GM11168 (cell line): ENCODE results near the gene ACRV1.

Source experiments
- in situ Hi-C: fragments of 300-500 bp; cut with MboI; formaldehyde crosslinking; loops from one replicate; pipeline ENCODE4 v1.12.0; 2022; ENCODE audit warnings: low sequenced_read_pairs; ENCODE audit not compliant: unreplicated experiment

The ACRV1 gene

GRCh38 chr11:125680747-125681146 lies at the start of gene ACRV1:
Gene ACRV1 (minus strand): TSS chr11:125680847. CDS start chr11:125680780, 67 bp downstream.
- in situ Hi-C loops, result no loop called here

- in situ Hi-C loops, result no loop called here
Measured at GRCh38 chr11:125728969-125729368, 48.3 kb upstream of the ACRV1 start.

GRCh38 chr11:125724125-125724524 lies 43.5 kb upstream of the ACRV1 start:
- in situ Hi-C loops, result loop anchor here (25.0 kb wide), 1 partner anchor 138 kb away; no protein-coding TSS in a partner anchor

GRCh38 chr11:125720781-125721180 lies 40.1 kb upstream of the ACRV1 start:
- in situ Hi-C loops, result loop anchor here (25.0 kb wide), 1 partner anchor 142 kb away; no protein-coding TSS in a partner anchor

- in situ Hi-C loops, result loop anchor here (25.0 kb wide), 1 partner anchor 158 kb away; no protein-coding TSS in a partner anchor
Measured at GRCh38 chr11:125704686-125705085, 24.0 kb upstream of the ACRV1 start.

GRCh38 chr11:125701858-125702621 lies 21.4 kb upstream of the ACRV1 start:
- in situ Hi-C loops, result loop anchor here (25.0 kb wide), 1 partner anchor 160 kb away; no protein-coding TSS in a partner anchor

- in situ Hi-C loops, result loop anchor here (25.0 kb wide), 1 partner anchor 161 kb away; no protein-coding TSS in a partner anchor
Measured at GRCh38 chr11:125701018-125701610, 20.5 kb upstream of the ACRV1 start.

- in situ Hi-C loops, result no loop called here
Measured at GRCh38 chr11:125694951-125695350, 14.3 kb upstream of the ACRV1 start.

- in situ Hi-C loops, result no loop called here
Measured at GRCh38 chr11:125692887-125693286, 12.2 kb upstream of the ACRV1 start.

- in situ Hi-C loops, result no loop called here
Measured at GRCh38 chr11:125690006-125690405, 9.4 kb upstream of the ACRV1 start.

GRCh38 chr11:125689274-125689859 lies 8.7 kb upstream of the ACRV1 start:
- in situ Hi-C loops, result no loop called here

- in situ Hi-C loops, result no loop called here
Measured at GRCh38 chr11:125688632-125689031, 8.0 kb upstream of the ACRV1 start.

GRCh38 chr11:125688066-125688465 lies 7.4 kb upstream of the ACRV1 start:
- in situ Hi-C loops, result no loop called here

- in situ Hi-C loops, result no loop called here
Measured at GRCh38 chr11:125685228-125685627, 4.6 kb upstream of the ACRV1 start.

GRCh38 chr11:125679837-125680236 lies 810 bp downstream of the ACRV1 start:
- in situ Hi-C loops, result no loop called here

GRCh38 chr11:125679397-125679796 lies 1.2 kb downstream of the ACRV1 start:
- in situ Hi-C loops, result no loop called here

GRCh38 chr11:125675196-125675595 lies 5.5 kb downstream of the ACRV1 start:
- in situ Hi-C loops, result no loop called here

GRCh38 chr11:125674210-125674609 lies 6.4 kb downstream of the ACRV1 start:
- in situ Hi-C loops, result no loop called here

- in situ Hi-C loops, result no loop called here
Measured at GRCh38 chr11:125671561-125671960, 9.1 kb downstream of the ACRV1 start.

- in situ Hi-C loops, result no loop called here
Measured at GRCh38 chr11:125670172-125670571, 10.5 kb downstream of the ACRV1 start.

- in situ Hi-C loops, result no loop called here
Measured at GRCh38 chr11:125667151-125667550, 13.5 kb downstream of the ACRV1 start.
